HG02623 (cell line): Measurements from ENCODE around the gene HEG1.

ENCODE experiments used
- ATAC-seq: cut with Tn5 transposase; IDR thresholded peaks from one replicate; pipeline ENCODE4 v1.9.1; 2021; ENCODE audit warnings: moderate library complexity; ENCODE audit not compliant: unreplicated experiment

The HEG1 gene

DNA sequence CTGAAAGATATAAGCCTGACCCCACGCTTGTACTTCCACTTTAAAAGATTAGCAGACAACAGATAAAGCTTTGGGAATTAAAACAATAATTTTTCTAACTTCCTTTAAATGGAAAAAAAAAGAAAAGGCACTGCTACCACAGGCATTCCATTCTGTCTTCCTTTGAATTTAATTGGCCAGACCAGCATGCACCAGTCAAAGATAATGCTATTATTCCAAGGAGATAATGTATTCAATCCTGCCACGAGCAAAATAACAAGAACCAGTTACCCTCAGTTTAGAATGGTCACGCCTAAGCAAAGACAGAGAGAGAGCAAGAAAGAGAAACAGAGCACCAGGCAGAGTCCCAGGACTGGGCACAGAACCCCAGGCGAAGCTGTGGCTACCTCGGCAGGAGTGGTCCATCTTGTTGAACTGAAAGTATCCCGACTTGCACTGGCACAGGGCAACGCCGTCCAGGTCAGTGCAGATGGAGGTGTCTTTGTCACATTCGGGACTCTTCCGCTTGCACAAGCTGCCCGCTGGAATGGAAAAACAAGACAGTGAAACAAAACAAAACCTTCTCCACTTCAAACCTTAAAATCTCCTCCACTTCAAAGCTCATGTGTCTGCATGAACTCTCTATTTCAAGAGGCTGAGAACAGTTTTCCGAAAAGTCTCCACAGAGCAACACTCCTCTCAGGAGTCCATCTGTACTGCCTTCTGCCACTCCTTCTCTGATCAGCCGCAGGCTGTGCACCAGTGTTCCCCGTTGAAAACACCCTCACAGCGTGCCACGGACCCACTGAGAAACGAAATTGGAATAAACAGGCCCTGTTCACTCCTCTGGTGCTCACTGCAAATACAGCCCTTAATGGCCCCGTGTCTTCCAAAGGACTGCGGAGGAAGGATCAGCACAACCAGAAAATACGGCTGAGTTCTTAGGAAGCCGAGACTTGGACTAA lies 58.2 kb downstream of the HEG1 start:
- ATAC-seq: no peak

DNA sequence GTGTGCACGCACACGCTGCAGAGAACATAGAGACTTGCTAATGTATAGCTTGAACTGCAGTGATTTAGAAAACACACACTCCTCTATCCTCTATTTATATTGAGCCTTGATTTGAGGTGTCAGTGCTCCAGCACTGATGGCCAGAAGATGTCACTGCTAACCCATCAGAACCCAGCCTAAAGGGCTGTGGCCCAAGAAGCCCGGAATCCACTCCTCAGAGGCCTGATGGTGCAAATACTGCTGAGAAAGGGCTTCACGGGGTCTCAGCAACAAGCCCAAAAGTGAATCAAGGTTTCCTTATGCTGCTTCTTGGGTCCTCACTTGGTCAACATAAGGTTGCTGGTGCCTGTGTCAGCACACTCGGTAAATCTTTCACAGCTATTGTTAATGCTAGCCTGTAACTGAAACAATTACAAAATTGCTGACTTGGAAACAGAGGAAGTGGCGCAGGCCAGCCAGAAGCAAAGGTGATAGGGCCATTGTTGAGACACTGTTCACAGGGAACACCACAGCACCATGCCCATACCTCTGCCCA lies 60.3 kb downstream of the HEG1 start:
- ATAC-seq: no peak

DNA sequence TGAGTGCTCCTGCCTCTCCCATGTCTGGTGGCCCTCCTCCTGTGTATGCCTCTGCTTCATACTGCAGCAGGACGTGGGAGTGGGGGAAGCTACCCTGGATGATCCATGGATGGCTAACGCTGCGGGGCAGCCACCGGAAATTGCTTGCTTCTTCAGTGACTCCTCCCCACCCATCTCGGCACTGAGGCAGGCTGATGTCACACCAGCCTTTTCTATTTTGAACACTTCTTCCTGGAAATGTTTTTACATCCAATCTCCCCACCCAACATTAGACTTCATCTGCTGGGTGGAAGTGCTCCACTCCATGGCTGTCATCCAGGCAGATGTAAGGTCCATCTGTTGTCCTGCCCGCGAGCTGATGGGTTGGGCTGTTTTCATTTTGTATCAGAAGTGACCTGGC lies 62.3 kb downstream of the HEG1 start:
- ATAC-seq: no peak

DNA sequence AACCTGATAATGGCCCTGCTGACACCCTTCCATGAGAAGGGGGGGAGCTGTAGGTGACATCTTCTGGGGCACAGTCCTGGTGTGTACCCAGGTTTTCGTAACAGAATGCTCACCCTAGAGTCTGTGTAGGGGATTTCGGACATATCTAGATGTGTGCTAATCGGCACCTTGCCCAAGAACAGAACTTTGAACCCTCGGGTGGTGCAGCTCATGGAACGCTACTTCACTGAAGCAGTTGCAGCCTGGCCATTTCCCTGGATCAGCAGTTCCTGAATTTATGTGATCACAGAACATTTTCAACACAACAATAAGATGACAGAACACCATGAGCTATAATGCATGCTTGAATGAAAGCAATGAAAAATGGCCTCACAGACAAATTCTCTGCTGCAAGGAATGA lies 63.8 kb downstream of the HEG1 start:
- ATAC-seq: no peak

DNA sequence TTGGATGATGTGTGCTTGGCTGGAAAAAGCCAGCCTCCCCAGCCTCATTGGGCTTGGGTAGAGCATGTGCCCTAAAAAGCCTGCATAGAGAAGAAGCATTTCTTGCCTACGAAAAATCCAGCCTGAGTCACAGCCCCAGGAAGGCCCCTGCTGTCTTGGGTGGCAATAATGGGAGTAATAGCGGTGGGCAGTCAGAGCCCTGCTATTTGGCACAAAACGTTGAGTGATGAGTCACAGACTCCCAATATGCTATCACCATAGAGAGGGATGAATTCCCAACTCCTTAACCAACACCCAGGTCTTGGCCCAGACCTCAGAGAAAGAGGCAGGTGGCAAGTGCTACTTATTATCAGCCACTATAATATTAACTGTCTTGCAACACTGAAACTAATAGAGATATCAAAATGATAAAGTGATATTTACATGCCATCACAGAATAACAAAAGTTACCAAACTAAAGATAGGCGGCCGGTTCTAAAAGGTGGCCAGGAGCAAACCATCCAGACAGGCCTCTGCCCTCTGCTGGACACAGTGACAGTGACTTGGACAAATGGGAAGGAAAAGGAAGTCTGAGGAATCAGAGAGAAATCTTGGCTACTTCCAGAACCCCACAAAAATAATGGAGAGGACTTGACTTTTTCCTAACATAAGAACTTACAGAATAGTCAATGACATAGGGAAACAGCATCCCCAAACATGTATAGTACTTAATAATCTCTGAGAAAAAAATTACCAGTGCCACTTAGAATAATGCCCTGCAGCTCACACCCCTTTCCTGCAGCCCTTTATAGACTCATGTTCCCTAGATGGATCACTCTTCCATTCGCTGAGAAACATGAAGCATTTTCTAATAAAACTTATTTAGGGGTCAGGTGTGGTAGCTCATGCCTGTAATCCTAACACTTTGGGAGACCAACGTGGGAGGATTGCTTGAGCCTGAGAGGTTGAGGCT lies 69.3 kb downstream of the HEG1 start:
- no peak for ATAC-seq

DNA sequence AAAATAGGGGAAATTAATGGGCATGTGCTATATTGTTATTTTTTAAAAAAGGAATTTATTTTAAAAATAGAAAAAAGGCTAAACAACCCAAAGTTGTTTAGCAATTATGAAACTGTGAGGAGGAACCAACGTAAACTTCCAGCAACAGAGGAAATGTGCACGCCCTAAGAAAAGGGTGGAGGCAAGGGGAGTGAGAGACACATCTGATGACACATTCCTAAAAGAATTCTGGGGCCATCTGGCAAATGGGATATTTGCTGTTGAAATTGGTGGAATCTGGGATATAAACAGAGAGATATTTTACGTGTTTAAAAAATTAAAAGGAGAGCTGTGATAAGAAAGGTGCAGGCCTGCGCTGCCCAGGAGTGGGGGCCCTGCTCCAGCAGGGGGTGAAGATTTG lies 70.4 kb downstream of the HEG1 start:
- no peak for ATAC-seq

DNA sequence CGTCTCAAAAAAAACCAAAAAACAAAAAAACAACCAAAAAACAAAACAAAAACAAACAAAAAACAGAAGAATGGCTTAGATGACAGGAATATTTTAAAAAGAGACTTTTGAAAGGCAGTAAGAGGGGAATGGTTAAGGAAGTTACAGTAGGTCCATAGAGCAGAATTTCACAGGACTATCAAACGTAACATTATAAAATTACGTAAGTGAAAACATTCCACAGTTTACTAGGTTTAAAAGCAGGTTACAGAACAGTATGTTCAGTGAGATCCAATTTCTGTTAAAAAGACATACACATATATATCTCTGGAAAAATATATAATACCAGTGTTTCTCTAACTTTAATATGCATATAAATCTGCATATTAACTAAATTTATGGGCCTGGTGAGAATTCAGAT lies 71.0 kb downstream of the HEG1 start:
- no peak for ATAC-seq

DNA sequence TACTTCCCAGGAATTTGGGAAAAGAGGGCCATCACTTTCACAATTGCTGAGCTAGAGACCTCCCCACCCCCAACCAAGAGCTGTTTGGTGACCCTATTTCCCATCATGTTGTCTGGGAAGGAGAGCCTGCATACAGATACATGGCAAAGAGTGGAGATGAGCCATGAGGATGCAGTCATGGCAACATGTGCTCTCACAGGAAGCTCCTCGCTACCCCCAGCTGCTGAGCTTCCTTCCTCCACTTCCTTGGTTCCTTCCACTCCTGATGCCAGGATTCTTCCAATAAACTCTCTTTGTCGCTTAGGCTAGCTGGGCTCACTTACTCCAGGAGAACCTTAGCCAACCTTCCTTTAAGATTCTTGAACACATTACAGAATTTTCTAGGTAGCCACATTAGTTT lies 72.9 kb downstream of the HEG1 start:
- ATAC-seq: no peak

DNA sequence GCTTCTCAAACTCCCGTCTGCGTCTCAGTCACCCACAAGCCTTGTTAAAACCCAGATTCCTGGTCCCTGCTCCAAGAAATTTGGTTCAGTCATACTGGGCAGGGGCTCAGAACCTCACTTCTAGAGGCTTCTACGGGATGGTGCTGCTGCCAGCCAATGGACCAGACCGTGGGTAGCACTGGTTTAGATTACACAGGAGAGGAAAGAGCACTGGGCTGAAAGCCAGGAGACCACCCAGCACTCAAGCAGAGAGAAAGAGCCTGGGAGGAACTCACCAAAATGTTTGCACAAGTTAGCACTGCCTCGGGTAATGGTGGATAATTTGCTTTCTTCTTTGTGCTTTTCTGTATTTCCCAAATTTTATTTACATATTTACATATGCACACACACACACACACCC lies 74.3 kb downstream of the HEG1 start:
- ATAC-seq: no peak

DNA sequence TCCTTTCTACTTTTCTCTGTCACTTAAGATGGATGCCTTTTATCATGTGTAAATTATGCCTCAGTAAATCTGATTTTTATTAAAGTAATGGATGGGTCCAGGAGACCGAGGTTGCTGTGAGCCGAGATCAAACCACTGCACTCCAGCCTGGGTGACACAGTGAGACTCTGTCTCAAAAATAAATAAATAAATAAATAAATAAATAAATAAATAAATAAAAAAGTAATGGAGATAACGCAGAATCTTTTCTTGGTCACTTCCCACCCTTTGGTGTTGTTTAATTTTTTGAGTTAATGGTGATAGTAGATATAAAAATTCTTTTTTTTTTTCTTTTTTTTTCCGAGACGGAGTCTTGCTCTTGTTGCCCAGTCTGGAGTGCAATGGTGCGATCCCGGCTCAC lies 77.2 kb downstream of the HEG1 start:
- ATAC-seq: no peak

DNA sequence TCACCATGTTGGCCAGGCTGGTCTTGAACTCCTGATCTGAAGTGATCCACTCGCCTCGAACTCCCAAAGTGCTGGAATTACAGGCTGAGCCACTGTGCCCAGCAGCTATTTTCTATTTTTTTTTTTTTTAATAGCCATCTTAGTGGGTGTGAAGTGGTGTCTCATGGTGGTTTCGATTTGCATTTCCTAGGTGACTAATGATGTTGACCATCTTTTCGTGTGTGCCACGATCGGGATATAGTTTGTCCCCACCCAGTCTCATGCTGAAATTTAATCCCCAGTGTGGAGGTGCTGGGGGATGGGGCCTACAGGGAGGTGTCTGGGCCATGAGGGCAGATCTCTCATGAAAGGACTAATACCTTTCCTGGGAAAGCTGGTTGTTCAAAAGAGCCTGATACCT lies 79.4 kb downstream of the HEG1 start:
- no peak for ATAC-seq

DNA sequence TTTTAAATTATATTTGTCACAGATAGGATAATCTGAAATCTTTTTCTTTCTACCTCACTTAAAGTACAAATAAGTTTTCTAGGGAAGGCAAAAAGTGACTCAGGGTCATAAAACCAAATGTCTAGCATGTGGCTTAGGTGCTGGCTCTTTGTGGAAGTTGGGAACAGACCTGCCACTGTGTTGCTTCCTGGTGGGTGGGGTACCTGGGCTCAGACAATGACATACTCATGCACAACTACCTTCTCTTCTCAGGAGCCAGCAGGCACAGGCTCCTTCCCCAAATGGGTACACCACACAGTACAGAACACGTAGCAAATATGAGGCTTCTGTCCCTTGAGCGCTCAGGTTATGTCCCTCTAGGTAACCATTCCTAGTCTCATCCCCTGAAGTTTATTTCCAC lies 81.1 kb downstream of the HEG1 start:
- ATAC-seq: no peak

DNA sequence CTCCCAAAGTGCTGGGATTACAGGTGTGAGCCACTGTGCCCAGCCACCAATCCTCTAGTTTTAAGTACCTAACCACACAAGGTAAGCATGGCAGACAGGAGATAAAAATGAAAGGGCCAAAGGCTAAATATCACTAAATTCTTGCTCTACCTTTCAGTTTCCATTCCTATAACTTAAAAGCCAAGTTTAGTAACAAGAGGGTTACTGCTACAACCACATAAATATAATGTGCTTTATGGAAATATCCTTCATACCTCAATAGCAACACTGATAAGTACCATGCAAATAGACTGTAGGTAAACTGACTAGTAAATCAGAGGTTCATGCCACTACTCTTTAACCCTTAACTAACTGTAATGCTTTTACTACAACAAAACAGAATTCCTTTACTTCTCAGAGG lies 82.5 kb downstream of the HEG1 start:
- no peak for ATAC-seq

DNA sequence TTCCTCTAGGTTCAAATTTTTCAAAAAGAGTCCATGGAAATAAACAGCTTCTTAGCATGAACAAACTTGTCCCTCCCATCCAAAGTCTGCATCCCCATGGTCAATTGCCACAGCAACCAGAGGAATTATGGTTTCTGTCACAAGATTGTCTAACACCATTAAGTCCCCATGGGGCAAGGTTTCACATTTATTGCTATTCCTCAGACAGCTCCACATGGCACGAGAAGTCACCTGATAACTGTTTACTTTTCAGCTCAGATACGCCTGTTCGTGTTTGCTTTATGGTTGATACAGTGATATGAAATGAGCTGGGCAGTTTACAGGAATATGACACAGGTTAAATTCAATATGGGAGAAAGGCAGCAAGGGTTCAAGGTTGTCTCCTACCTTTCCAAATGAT lies 83.3 kb downstream of the HEG1 start:
- no peak for ATAC-seq

DNA sequence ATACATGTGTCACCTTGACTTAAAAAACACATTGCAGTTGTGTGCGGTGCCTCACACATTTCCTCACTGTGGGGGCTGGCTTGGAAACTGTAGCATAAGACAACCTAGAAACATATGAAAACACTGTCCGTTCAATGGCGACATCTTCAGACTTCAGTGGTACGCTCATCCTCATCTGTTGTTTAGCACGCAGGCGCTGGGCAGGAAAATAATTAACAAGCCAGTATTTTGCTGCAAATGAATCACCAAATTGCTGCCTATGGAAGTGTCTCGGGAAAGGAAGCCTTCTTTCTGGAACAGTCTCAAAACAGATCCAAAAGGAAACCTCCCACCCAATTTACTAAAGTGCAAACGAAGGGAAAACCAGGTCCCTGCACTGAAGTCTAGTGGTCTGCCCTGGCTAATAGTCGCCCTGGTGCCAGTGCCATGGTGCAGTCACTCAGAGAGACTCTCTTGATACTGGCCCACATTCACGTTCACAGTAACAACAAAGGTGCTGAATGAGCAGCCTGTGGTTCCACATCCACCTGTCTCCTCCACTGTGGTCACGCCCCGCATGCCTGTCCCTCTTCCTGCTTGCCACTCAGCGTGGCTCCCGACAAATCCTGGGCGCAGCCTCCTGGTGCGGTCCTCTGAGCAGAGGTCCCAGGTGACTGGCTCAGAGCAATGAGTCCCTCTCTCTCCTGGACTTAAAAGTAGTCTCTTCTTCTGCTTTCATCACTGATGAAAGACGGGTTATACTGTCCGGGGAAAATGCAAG lies 85.7 kb downstream of the HEG1 start:
- ATAC-seq: no peak

DNA sequence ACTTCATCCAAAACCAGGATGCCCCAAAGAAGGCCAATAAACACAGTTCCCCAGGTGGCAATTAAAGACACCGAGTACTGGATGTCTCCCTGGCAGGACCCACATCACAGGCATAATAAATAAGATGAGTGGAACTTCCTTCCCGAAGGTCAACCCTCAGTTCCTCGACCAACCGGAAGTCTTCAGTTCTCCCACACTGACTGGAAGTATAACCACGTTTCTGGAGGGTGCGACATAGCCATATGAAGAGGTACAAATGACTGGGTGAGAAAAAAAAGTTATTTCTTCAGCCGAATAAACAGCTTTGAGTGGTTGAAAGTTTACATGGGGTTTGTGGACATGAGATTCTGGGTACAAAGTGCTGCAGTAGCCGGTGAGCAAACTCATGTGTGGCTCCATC lies 86.6 kb downstream of the HEG1 start:
- ATAC-seq: no peak

DNA sequence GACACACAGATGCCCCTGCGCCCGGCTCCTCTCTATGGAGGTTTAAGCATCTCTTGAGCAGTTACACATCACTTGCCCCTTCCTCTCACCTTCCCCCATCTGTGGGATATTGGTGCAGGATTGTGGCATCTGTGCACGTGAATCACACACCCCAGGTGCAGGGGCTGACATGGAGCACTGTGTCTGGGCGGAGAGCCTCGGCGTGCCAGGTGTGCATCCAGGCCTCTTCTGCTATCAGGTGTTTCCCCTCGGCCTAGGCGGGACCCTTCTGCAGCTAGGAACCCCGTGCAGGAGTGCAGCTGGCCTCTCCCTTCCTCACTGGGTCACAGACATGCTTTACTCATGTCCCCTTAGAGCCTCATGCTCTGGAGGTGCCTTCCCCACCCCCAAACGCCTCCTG lies 87.8 kb downstream of the HEG1 start:
- ATAC-seq: no peak

DNA sequence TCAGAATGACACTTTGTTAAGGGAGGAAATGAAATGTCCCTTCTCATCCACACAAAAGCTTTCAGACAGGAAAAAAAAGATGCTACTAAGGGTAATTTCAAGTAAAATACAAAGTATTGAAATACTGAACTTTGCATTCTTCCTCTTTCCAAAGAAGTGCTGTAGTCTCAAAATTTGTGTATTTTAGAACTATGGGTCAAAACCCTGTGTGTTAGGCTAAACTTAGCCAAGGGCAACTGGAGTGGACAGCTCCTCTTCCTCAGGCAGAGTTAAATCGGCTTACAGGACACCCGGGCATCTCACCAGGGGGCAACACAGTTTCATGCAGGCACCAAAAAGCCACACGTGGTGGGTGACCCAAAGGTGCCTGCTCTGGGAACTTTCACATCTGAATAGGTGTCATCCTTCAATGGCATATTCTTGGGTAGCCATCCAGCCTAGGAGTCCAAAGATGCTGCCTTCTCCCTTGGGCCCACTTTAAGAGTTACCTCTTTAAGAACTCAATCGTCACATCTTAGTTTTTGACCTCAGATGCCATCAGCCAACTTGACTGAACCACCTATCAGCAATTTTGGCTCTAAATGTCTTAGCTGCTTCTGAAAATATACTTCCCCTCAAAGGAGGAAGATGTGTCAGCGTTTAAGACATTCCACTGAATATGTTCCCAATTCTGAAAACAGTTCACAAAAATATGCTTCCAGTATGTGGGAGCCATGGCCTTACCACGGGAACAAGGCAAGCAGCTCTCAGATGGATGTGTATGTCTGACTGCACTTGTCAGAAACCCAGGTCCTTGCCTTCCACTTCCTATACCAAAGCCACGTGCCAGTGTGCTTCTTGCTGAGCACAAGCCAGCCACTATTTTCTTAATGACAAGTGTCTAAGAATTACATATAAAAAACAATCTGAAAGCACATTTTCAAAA lies 89.0 kb downstream of the HEG1 start:
- ATAC-seq: no peak

DNA sequence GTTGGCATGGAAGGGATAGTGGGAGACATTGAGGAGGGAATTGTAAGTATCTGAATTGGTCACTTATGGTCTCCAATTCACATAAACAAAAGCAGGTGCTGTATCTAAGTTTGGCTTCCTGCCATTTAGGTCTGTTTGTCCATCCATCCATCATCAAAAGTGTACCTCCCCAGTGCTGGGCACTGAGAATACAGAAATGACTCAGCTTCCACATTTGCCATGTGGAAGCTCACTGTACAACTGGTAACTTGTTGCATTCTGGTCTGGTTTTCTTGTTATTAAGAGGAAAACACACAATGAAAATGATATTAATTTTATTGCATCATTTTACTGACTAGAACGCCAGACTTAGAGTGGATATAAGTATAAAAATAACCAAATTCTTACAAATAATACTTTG lies 90.4 kb downstream of the HEG1 start:
- ATAC-seq: no peak

DNA sequence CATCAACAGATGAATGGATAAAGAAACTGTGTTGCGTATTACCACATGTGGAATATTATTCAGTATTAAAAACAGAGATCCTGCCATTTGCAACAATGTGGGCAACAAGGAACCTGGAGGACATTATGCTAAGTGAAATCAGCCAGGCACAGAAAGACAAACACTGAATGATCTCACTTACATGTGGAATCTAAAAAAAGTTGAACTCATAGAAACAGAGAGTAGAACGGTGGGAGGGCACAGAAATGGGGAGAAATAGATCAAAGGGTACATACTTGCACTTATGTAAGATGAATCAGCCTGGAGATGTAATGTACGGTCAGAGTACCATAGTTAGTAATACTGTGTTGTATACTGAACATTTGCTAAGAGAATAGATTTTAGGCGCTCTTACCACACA lies 91.4 kb downstream of the HEG1 start:
- ATAC-seq: no peak
